Cardiac fibroblast (primary cell): Measurements from ENCODE around the gene GPRC5B.
A peak's percentile ranks its signal among the peaks of the same experiment; 100 is the strongest.

Experiments used
- DNase-seq, 2 donors: peaks; one replicate each; pipeline versions ENCODE4 v3.0.0 to v3.0.0-alpha.2; 2010; ENCODE audit warnings: low read depth in 2 of 2
- H3K4me3 ChIP-seq, 2 donors: replicated peaks in 1 of 2; 1 replicate in 1 of 2; 2 replicates in 1 of 2; pipeline ENCODE4 v1.5.1; 2011; ENCODE audit warnings: low read depth in 2 of 2, low read length in 2 of 2, mild to moderate bottlenecking in 2 of 2, moderate library complexity in 1 of 2
- CTCF ChIP-seq: IDR thresholded peaks from one replicate; pipeline ENCODE4 v1.5.1; 2011; ENCODE audit warnings: low read depth, mild to moderate bottlenecking, low read length, inconsistent platforms

Gene GPRC5B

GRCh38 chr16:19884611-19885450 is at the start of gene GPRC5B:
Gene GPRC5B (minus strand): TSS chr16:19884848. CDS start chr16:19872845, 12,003 bp downstream.
- H3K4me3 ChIP-seq = peak within 1 kb of the TSS; percentile 69 to 88
- peak in 1 of 2 donors; percentile 66 for DNase-seq
- no peak for TF ChIP-seq CTCF

- H3K4me3 ChIP-seq = no peak overlapping the region
- TF ChIP-seq CTCF = no peak
- no peak for DNase-seq
Observed at GRCh38 chr16:19933740-19934139, 49.1 kb upstream of the GPRC5B start.

- no peak overlapping the region for H3K4me3 ChIP-seq
- no peak for DNase-seq
- TF ChIP-seq CTCF = no peak
Observed at GRCh38 chr16:19929062-19929511, 44.4 kb upstream of the GPRC5B start.

- DNase-seq = no peak
- no peak for TF ChIP-seq CTCF
Observed at GRCh38 chr16:19928432-19928831, 43.8 kb upstream of the GPRC5B start.

GRCh38 chr16:19926449-19927390 is 42.1 kb upstream of the GPRC5B start:
- no peak for TF ChIP-seq CTCF
- DNase-seq = peak; percentile 72 to 88
- no peak overlapping the region for H3K4me3 ChIP-seq

More at GRCh38 chr16:19928432-19928831, 43.8 kb upstream of the GPRC5B start:
- H3K4me3 ChIP-seq = no peak overlapping the region

- TF ChIP-seq CTCF = no peak
- DNase-seq = no peak
- H3K4me3 ChIP-seq = no peak overlapping the region
Observed at GRCh38 chr16:19923396-19923795, 38.7 kb upstream of the GPRC5B start.
